Measurements from ENCODE around the gene GSN.

DNA sequence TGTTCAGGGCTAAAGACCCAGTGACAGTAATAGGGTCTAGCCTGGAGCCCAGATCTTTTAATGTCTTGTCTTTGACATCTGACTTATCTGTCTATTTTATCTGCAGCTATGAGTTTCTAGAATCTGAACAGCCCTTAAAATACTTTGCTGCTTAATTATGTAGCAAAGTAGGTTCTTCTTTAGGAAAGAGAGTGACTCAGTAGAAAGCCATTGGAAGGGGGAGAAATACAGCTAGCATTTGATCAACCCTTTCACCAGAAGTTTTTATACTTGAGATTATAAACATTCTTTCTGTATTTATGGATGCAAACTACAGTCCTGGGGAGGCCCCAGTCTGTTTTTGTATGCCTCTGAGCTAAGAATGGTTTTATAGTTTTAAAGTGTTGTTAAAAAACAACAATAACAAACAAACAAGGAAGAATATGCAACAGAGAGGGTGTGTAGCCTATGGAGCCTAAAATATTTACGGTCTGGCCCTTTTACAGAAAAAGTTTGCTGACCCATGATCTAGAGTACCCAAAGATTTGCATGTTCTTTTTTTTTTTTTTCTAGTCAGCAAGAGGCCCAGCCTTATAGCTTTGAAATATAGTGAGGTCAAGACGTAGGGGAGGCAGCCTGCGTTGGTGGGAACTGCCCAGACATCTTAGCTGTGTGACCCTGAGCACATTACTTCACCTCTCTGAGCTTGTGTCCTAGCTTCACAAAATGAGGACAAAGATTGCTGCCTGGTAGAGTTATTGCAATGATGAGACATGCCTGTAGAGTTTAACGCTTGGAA, 9.7 kb downstream of the GSN start:
- no peak for TF ChIP-seq EZH2phosphoT487 (IDR thresholded peaks at IDR 0.05; ENCODE audit: borderline replicate concordance)
- no peak for TF ChIP-seq CTCF (conservative IDR thresholded peaks at IDR 0.05; ENCODE audit: low read length)
